Vagina (tissue), 2 donors: Measurements from ENCODE around the gene NPAS3.

Source experiments
- CTCF ChIP-seq, 3 experiments: fragments of 450-650 bp in 2 of 3; fragments of 200-600 bp in 1 of 3; sonication (generic) in 1 of 3; IDR thresholded peaks; one replicate each; pipeline ENCODE4 v1.5.1; 2017 to 2019; ENCODE audit warnings: antibody characterized with exemption in 3 of 3, mild to moderate bottlenecking in 2 of 3, moderate library complexity in 2 of 3
- POLR2A ChIP-seq, 2 donors: fragments of 450-650 bp; IDR thresholded peaks; one replicate each; pipeline ENCODE4 v1.6.1; 2017; ENCODE audit warnings: antibody characterized with exemption in 2 of 2, mild to moderate bottlenecking in 2 of 2, moderate library complexity in 2 of 2
- POLR2AphosphoS5 ChIP-seq, 2 donors: sonication (generic); formaldehyde crosslinking; IDR thresholded peaks; one replicate each; pipeline ENCODE4 v1.9.0; 2017; ENCODE audit warnings: antibody characterized with exemption in 2 of 2, mild to moderate bottlenecking in 2 of 2, low read depth in 1 of 2; ENCODE audit not compliant: insufficient read depth in 1 of 2

GRCh38 chr14:33669111-33669510, 730.4 kb downstream of the NPAS3 start:
- TF ChIP-seq POLR2A (IDR thresholded peaks at IDR 0.05) (no peak), CTCF (IDR thresholded peaks at IDR 0.05) (no peak), POLR2AphosphoS5 (IDR thresholded peaks at IDR 0.05; ENCODE audit: insufficient read depth in 1 of 2, low read depth in 1 of 2) (no peak)
